ENCODE measurements around the gene ATM. TPM values are rescaled to one million over a fixed set of nuclear protein-coding genes. Genes with fewer than 3 reads are reported as not detected.
"Not testable (repeated sequence)": the region's sequence is repeated elsewhere in the genome, so short reads cannot be mapped to it uniquely, and the experiment has no call there.

Gene ATM
- total RNA-seq, 6 experiments from 2014 or later: 42.0 to 50.5 (median 47.3) TPM

DNA sequence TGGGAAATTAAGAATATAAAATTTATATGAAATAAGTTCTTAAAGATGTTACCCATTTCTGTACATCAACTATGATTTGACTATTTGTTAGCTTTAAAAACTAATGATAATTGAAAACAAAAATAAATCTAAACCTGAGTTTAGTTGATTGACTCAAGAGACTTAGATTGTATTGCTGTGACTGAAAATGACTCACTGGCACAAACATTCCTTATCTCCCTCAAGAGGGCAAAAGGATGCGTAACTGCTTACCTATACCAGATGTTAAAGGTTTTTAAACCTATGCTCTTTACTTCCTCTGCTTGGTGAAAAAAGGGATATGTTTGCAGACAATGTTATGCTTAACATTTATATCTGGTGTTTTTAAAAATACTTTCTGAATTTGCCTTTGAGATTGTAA, 30.3 kb downstream of the ATM start:
- Mint-ChIP-seq H3K9me3 (no peaks in the 10 kb centered on the region), H3K27me3 (ENCODE audit: insufficient read depth) (no peaks in the 10 kb centered on the region), H3K4me1 (ENCODE audit: low read depth) (peaks cover 23% of the 10 kb centered on the region), H3K36me3 (ENCODE audit: low read depth) (peaks cover 26% of the 10 kb centered on the region), H3K4me3 (no peak overlapping the region), H3K27ac (no peak overlapping the region)
- no peak for TF ChIP-seq CTCF (IDR thresholded peaks at IDR 0.05)
- DNase-seq: peak; percentile 15

GRCh38 chr11:108269583-108269982, 46.7 kb downstream of the ATM start:
- Mint-ChIP-seq H3K9me3 (peaks cover 7% of the 10 kb centered on the region), H3K27me3 (ENCODE audit: insufficient read depth) (no peaks in the 10 kb centered on the region), H3K36me3 (ENCODE audit: low read depth) (peaks cover 32% of the 10 kb centered on the region), H3K4me3 (no peak overlapping the region), H3K4me1 (ENCODE audit: low read depth) (no peaks in the 10 kb centered on the region), H3K27ac (no peak overlapping the region)
- DNase-seq: no peak
- no peak for TF ChIP-seq CTCF (IDR thresholded peaks at IDR 0.05)

- not testable (repeated sequence) for H3K4me3 Mint-ChIP-seq; H3K27me3 Mint-ChIP-seq (ENCODE audit: insufficient read depth); DNase-seq; H3K27ac Mint-ChIP-seq
- H3K4me1 Mint-ChIP-seq (ENCODE audit: low read depth): peaks cover 18% of the 10 kb centered on the region
- peaks cover 14% of the 10 kb centered on the region for H3K9me3 Mint-ChIP-seq
- H3K36me3 Mint-ChIP-seq (ENCODE audit: low read depth): peaks cover 49% of the 10 kb centered on the region
Observed at GRCh38 chr11:108276985-108277616, 54.2 kb downstream of the ATM start.

DNA sequence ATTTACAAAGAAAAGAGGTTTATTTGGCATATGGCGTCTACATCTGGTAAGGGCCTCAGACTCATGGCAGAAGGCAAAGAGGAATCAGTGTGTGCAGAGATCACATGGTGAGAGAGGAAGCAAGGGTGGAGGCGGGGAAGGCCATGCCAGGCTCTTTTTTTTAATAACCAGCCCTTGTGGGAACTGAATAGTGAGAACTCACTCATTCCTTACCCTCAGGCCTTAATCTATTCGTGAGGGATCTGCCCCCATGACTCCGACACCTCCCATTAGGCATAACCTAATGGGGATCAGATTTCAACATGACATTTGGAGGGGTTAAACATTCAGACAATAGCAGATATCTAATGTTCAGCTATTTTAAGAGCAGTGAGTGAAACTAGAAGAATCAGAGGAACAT, 55.7 kb downstream of the ATM start:
- peak overlapping the region; percentile 34; the same call in 1 of the 2 replicates for H3K27ac Mint-ChIP-seq

DNA sequence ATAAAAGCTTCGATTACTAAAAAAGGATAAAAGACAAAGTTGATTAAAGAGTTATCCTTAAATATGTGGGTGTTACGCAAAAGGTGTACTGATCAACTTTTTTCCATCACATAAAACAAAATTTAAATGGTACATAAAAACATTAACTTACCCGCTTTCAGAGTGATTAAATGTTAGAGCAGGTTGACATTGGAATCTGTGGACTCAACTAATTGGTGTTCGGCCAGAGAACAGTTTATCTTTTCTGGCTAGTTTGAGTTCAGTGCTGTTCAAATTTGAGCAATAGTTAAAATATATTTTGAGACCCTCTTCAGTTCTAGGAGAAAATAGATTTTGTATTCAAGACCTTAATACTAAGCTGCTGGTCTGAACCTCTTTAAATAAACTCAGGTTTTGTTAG, 56.1 kb downstream of the ATM start:
- H3K27me3 Mint-ChIP-seq (ENCODE audit: insufficient read depth): peaks cover 2% of the 10 kb centered on the region; the same call in 1 of the 2 replicates
- peak overlapping the region; percentile 34; the same call in 1 of the 2 replicates for H3K27ac Mint-ChIP-seq
- no peak overlapping the region for H3K4me3 Mint-ChIP-seq

More for the DNA sequence above, 55.7 kb downstream of the ATM start:
- Mint-ChIP-seq H3K27me3 (ENCODE audit: insufficient read depth) (peaks cover 2% of the 10 kb centered on the region; the same call in 1 of the 2 replicates), H3K4me3 (peak overlapping the region; percentile 6; the same call in 1 of the 2 replicates), H3K4me1 (ENCODE audit: low read depth) (peaks cover 18% of the 10 kb centered on the region), H3K36me3 (ENCODE audit: low read depth) (peaks cover 41% of the 10 kb centered on the region), H3K9me3 (peaks cover 14% of the 10 kb centered on the region)
- DNase-seq: no peak
- TF ChIP-seq CTCF (IDR thresholded peaks at IDR 0.05): no peak

More for the DNA sequence above, 56.1 kb downstream of the ATM start:
- Mint-ChIP-seq H3K4me1 (ENCODE audit: low read depth) (peaks cover 18% of the 10 kb centered on the region), H3K9me3 (peaks cover 13% of the 10 kb centered on the region), H3K36me3 (ENCODE audit: low read depth) (peaks cover 37% of the 10 kb centered on the region)
- DNase-seq: no peak
- TF ChIP-seq CTCF (IDR thresholded peaks at IDR 0.05): no peak
